Measurements from ENCODE around the gene USP54.

Gene USP54

DNA sequence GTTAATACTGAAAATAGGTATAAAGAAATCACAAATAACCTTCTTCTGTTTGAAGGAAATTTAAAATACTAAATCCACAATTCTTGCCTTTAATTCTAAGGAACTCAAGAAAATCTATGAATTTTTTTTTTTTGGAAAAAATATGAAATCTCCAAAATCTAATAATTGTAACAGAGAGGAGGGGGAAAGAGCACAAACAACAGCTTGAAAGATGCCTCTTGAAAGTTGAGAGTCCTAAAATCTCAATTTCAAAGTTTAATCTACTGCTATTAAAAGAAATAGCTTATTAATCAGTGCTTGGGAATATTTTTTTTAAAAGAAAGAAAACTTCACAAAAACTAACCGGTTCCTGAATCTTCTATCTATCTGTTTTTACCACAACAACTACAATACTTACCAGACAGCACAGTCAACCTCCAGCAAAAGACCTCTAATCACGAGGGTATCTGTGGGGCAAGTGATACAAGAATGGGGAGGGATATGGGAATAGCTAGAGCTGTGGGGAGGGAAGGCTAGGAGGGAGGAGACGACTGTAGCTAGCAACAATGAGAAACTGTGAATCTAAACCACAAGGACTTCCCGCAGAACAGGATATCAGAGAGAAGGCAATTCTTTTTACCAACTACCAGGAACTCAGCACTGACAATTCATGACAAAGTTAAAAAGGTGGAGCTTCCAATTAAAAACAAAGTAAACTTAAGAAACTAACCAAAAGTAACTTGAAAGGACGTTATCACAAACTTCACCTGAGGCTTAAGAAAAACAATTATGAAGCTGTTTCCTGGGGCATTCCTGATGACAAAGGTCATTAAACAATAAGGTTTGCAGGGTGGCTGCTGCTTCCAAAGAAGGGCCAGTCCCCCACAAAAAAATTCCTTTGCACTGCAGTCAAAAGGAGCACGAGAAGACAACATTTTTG lies at the start of gene USP54:
USP54 (minus strand) TSS at position 462 of the 919 bp plus-strand sequence. CDS start 15,684 bp downstream, outside the sequence.
- DNase-seq (ENCODE audit: low spot score): no peak
- H3K4me1 ChIP-seq (ENCODE audit: insufficient read depth, poor library complexity, severe bottlenecking): peaks cover 35% of the 10 kb centered on the region
- H3K27me3 ChIP-seq (ENCODE audit: insufficient read depth, poor library complexity, severe bottlenecking): no peaks in the 10 kb centered on the region
- no peaks in the 10 kb centered on the region for H3K9me3 ChIP-seq (ENCODE audit: severe bottlenecking)
- H3K4me3 ChIP-seq (ENCODE audit: severe bottlenecking): no peak within 1 kb of the TSS
- H3K36me3 ChIP-seq (ENCODE audit: low read depth): no peaks in the 10 kb centered on the region
- TF ChIP-seq, protein P1, sequence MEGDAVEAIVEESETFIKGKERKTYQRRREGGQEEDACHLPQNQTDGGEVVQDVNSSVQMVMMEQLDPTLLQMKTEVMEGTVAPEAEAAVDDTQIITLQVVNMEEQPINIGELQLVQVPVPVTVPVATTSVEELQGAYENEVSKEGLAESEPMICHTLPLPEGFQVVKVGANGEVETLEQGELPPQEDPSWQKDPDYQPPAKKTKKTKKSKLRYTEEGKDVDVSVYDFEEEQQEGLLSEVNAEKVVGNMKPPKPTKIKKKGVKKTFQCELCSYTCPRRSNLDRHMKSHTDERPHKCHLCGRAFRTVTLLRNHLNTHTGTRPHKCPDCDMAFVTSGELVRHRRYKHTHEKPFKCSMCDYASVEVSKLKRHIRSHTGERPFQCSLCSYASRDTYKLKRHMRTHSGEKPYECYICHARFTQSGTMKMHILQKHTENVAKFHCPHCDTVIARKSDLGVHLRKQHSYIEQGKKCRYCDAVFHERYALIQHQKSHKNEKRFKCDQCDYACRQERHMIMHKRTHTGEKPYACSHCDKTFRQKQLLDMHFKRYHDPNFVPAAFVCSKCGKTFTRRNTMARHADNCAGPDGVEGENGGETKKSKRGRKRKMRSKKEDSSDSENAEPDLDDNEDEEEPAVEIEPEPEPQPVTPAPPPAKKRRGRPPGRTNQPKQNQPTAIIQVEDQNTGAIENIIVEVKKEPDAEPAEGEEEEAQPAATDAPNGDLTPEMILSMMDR (IDR thresholded peaks at IDR 0.05; ENCODE audit: poor library complexity, severe bottlenecking): no peak
- ATAC-seq (ENCODE audit: low read depth): peak; percentile 78
- peak within 1 kb of the TSS; percentile 57 for H3K27ac ChIP-seq (ENCODE audit: poor library complexity, severe bottlenecking)

DNA sequence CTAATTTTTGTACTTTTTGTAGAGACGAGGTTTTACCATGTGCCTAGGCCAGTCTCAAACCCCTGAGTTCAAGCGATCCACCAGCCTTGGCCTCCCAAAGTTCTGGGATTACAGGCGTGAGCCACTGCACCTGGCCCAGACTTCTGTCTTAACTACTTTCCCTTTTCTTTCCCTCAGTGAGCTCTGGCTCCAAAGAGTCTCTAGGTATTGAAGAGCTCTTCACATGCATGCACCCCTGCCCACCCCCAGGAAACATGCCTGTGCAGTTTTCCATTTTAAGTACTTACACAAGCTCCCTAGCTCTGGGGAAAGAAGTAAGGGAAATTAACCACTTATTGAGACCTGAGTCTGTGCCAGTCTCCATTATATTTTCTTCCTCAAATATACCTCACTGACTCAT lies 48.1 kb upstream of the USP54 start:
- no peak for ATAC-seq (ENCODE audit: low read depth)
- DNase-seq (ENCODE audit: low spot score): no peak
- TF ChIP-seq, protein P1 (IDR thresholded peaks at IDR 0.05; ENCODE audit: poor library complexity, severe bottlenecking): no peak

DNA sequence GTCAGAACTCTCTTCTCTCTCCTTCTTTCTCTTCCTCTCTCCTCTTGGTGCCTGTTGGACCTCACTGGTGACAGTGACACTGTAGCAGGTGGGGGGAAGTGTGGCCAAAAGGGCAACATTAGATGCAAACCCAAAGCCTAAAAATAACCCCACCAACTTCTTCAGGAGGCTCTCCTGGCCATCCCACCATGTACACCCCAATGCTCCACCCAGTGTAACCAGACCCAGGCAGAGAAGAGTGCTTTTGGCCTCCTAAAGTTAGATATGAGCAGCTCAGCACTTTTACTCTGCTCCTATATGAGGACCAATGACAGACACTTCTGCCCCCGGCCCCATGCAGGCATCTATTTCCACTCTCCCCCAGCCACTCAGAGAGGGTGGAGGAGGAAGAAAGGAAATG lies 44.6 kb upstream of the USP54 start:
- Histone ChIP-seq H3K4me1 (ENCODE audit: insufficient read depth, poor library complexity, severe bottlenecking) (no peaks in the 10 kb centered on the region), H3K4me3 (ENCODE audit: severe bottlenecking) (no peak overlapping the region), H3K36me3 (ENCODE audit: low read depth) (no peaks in the 10 kb centered on the region), H3K9me3 (ENCODE audit: severe bottlenecking) (no peaks in the 10 kb centered on the region), H3K27ac (ENCODE audit: poor library complexity, severe bottlenecking) (no peak overlapping the region), H3K27me3 (ENCODE audit: insufficient read depth, poor library complexity, severe bottlenecking) (no peaks in the 10 kb centered on the region)
- TF ChIP-seq, protein P1 (IDR thresholded peaks at IDR 0.05; ENCODE audit: poor library complexity, severe bottlenecking): no peak
- ATAC-seq (ENCODE audit: low read depth): no peak
- no peak for DNase-seq (ENCODE audit: low spot score)

More for the DNA sequence above, 48.1 kb upstream of the USP54 start:
- Histone ChIP-seq H3K4me3 (ENCODE audit: severe bottlenecking) (no peak overlapping the region), H3K4me1 (ENCODE audit: insufficient read depth, poor library complexity, severe bottlenecking) (no peaks in the 10 kb centered on the region), H3K36me3 (ENCODE audit: low read depth) (no peaks in the 10 kb centered on the region), H3K27ac (ENCODE audit: poor library complexity, severe bottlenecking) (no peak overlapping the region), H3K9me3 (ENCODE audit: severe bottlenecking) (no peaks in the 10 kb centered on the region), H3K27me3 (ENCODE audit: insufficient read depth, poor library complexity, severe bottlenecking) (no peaks in the 10 kb centered on the region)

DNA sequence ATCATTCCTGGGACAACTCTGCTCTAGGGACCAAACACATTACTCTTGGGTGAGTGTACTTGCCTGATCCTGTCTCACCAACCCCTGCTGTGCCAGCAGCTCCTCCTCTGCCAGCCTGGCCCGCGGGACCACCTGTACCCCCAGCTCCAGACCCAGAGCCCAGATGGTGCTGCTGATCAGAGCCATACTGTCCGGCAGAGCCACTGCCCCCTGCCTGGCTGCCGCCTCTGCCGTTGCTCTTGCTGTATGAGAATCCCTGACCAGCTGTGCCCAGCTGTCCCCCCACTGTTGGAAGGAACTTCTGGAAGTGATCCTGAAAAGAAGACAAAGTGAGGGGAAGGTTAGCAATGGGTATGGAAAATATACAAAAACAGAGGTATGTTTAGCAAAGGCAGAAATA lies 43.3 kb upstream of the USP54 start:
- DNase-seq (ENCODE audit: low spot score) (no peak), ATAC-seq (ENCODE audit: low read depth) (no peak)
- Histone ChIP-seq H3K4me1 (ENCODE audit: insufficient read depth, poor library complexity, severe bottlenecking) (no peaks in the 10 kb centered on the region), H3K36me3 (ENCODE audit: low read depth) (no peaks in the 10 kb centered on the region), H3K27me3 (ENCODE audit: insufficient read depth, poor library complexity, severe bottlenecking) (no peaks in the 10 kb centered on the region), H3K27ac (ENCODE audit: poor library complexity, severe bottlenecking) (no peak overlapping the region), H3K4me3 (ENCODE audit: severe bottlenecking) (no peak overlapping the region), H3K9me3 (ENCODE audit: severe bottlenecking) (no peaks in the 10 kb centered on the region)
- TF ChIP-seq, protein P1 (IDR thresholded peaks at IDR 0.05; ENCODE audit: poor library complexity, severe bottlenecking): no peak

- H3K36me3 ChIP-seq (ENCODE audit: low read depth): no peaks in the 10 kb centered on the region; the same call in 1 of the 2 replicates
- no peaks in the 10 kb centered on the region for H3K27me3 ChIP-seq (ENCODE audit: insufficient read depth, poor library complexity, severe bottlenecking)
- ATAC-seq (ENCODE audit: low read depth) (no peak), DNase-seq (ENCODE audit: low spot score) (no peak)
- H3K4me1 ChIP-seq (ENCODE audit: insufficient read depth, poor library complexity, severe bottlenecking): peaks cover 14% of the 10 kb centered on the region
- no peaks in the 10 kb centered on the region for H3K9me3 ChIP-seq (ENCODE audit: severe bottlenecking)
- no peak overlapping the region for H3K4me3 ChIP-seq (ENCODE audit: severe bottlenecking)
- TF ChIP-seq, protein P1 (IDR thresholded peaks at IDR 0.05; ENCODE audit: poor library complexity, severe bottlenecking): no peak
- H3K27ac ChIP-seq (ENCODE audit: poor library complexity, severe bottlenecking): no peak overlapping the region
Measured at GRCh38 chr10:73629165-73629564, 38.0 kb upstream of the USP54 start.
